Measurements from ENCODE around the gene SCN5A.

Gene SCN5A

DNA sequence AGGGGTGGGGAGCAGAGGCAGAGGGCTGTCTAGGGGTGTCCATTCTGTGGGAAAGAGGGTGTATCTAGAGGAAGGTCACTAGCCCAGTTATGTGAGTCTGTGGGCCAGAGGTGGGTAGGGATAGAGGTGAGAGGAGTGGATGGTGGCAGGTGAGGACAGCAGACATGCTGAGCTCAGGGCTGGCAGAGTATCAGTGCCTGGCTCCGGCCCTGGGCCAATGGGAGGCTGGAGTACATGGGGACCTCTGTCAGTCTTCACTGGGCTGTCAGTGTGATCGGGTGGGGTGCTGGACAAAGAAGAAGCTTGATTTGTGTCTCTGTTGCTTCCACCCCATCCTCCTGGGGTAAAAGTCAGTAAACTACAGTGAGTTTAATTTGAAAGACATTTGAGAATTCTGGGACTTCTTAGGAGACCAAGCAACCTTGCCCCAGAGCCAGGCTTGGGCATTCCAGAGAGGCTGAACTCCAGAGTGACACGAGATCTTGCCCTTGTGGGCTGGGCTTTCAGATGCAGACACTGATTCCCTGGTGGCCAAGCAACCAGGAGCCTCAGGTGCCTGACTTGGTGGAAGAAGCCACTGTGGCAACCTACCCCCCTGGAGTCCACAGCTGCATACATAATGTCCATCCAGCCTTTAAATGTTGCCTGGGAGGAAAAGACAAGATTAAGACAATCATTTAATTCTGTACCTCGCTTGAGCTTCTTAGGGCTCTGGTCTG lies 92.7 kb downstream of the SCN5A start:
- no peak for DNase-seq

DNA sequence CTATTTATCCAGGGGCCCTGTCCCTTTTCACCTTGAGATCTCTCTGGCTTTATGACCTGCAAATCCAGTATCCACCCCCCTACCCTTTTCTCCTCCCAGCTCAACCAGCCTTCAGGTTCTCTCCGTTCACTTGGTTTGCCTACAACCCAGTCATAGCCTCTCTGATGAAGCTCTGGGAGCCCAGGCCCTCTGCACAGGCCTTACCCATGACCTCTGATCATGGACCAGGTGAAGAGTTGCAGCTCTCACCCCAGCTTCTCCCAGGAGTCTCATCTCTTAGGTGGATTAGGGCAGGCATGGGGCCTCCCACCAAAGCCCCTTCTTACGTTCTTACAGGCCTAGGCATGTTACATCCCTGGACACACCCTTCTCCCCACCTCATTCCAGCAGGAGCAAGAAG lies 93.6 kb downstream of the SCN5A start:
- no peak for DNase-seq

DNA sequence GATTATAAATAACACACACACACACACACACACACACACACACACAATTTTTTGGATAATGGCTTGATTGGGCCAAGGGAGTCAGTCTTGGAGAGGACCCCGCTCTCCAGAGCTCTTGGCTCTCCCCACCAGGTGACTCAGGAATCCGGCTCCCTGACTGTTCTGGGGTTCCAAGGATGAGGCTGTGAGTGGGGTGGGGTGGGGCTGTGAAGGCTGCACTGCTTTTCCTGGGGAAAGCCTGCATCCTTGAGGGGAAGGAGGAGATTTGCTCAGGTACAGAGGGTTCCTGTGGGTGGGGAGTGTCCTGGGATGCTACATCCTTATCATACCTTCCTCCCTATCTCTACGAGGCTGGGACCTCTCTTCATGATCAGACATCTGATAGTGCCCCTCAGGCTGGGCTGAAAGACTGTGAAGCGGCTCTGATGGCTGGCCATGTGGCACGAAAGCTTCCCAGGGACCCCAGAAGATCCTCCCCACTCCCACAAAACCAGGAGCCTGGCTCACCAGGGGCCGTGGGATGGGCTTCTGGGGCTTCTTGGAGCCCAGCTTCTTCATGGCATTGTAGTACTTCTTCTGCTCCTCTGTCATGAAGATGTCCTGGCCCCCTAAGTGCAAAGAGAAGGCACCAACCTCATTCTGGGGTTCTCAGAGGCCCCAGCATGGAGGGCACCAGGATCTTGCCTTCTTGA lies 94.2 kb downstream of the SCN5A start:
- DNase-seq: no peak

DNA sequence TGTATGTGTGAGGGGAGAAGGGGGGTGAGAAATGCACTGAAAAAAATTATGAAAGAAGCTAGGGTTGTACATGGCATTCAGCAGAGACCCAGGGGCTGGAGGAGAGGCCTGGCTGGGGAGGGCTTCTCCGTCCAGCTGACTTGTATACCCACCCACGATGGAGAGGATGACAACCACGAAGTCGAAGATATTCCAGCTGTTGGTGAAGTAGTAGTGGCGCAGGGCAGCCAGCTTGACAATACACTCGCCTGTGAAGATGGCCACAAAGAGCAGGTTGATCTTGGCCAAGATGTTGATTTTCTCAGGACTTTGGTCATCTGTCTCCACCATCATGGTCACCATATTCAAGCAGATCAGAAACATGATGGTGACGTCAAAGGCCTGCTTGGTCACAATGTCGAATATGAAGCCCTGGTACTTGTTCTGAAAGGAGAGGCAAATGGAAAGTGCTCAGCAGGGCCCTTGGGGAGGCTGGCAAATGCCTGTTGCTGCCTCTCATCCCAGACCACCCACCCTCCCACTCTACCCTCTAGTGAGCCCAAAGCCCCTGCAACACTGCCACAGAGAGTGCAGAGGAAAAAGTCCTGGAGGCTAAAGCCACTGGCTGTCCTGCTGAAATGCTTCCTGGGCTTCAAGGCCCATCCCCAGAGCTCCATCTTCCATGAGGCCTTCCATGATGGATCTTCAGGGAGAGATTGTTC lies 95.2 kb downstream of the SCN5A start:
- DNase-seq: no peak

DNA sequence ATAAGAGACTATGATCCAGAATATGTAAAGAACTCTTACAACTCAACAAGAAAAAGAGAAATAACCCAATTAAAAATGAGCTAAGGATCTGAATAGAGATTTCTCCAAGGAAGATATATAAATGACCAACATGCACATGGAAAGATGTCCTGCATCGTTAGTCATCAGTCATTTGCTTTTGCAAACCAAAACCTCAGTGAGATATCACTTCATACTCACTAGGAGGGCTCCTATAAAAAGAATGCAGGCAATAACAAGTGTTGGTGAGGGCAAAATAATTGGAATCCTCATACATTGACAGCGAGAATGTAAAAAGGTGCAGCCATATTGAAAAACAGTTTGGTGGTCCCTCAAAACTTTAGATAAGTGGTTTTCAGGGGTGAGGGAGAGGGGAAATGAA lies 96.4 kb downstream of the SCN5A start:
- DNase-seq: no peak

DNA sequence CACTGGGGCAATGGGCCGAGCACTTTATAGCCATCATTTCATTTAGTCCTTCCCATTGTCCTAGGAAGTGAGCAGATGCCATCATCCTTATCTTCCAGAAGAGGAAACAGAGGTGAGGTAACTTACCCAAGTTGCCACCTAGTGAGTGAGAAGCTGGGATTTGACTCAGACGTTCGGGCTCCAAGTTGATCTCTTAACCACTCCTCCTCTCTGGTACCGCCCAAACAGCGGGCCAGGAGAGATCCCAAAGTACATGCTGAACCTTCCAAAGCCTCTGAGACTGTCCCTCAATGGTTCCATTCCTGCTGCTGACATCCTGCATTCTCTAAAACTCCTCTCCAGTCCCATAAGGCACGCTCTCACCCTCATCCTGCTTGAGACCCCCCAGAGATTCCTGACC lies 97.1 kb downstream of the SCN5A start:
- DNase-seq: no peak

DNA sequence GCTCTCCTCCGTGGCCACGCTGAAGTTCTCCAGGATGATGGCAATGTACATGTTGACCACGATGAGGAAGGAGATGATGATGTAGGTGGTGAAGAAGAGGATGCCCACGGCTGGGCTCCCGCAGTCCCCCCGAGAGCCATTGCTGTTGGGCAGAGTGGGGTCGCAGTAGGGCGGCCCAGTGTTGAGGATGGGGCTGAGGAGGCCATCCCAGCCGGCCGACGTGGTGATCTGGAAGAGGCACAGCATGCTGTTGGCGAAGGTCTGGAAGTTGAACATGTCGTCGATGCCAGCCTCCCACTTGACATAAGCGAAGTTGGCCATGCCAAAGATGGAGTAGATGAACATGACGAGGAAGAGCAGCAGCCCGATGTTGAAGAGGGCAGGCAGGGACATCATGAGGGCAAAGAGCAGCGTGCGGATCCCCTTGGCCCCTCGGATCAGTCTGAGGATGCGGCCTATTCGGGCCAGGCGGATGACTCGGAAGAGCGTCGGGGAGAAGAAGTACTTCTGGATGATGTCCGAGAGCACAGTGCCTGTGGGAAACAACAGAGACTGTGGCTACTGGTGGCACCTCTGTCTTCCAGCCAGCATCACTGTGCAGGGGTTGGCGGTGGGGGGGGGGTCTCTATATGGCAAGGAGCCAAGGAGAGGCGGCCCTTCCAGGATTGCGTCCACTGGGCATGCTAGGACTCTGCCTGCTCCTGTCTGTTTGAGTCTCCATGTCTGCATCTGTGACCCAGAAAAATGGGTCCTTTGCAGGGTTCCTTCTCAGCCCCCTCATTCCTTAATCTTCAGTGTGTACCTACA lies 98.3 kb downstream of the SCN5A start:
- DNase-seq: no peak

DNA sequence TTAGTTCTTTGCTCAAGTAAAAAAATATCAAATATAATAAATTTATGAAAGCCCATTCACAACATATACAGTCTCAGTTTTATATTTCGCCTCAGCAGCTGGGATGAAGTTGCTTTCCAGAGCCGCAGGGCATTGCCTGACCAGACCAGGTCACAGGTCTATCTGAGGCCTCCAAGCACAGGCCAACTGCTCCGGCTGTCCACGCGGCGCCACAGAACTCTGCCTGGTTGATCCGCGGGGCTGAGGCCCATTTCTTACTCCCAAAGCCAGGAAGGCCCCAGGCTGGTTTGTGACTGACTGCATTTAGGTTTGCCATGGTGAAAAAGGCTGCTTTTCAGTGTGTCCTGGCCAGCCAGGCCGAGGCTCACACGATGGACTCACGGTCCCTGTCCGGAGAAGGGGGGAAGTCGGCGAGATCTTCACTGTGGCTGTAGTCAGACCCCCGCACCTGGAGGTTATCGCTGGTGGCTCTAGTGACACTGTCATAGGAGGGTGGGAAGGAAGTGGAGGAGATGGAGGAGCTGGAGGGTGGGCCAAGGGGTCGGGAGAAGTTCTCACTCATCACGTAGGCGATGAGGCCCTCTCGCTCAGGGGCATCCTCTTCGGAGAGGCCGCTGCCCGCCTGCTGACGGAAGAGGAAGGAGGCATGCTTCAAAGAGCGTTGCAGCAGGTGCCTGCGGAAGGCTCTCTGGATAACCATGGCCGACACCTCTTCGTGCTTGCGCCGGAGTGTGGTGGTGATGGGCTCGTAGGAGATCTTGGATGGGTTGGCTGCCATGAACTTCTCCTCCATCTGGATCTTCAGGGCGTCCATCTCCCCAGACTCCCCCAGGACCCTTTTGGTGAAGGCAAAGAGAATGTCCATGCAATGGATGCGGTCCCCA lies 99.3 kb downstream of the SCN5A start:
- DNase-seq: no peak

DNA sequence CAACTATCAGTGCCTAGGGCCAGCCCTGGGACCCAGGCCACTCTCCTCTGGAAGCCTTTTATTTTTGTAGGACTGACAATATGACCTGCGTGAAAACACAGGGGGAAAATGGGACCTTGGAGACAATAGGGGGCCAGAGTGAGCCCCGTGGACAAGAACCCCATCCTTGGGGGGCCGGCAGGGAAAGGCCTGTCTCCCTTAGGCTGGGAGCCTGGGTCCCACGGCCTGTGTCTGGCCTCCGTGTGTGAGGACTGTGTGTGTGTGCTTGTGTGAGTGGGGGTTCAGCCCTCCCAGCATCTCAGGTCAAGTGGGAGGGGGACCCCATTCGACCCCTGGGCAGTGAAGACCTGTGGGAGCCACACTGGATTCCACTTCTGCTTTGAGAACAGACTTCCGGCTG lies 100.0 kb downstream of the SCN5A start:
- DNase-seq: no peak

DNA sequence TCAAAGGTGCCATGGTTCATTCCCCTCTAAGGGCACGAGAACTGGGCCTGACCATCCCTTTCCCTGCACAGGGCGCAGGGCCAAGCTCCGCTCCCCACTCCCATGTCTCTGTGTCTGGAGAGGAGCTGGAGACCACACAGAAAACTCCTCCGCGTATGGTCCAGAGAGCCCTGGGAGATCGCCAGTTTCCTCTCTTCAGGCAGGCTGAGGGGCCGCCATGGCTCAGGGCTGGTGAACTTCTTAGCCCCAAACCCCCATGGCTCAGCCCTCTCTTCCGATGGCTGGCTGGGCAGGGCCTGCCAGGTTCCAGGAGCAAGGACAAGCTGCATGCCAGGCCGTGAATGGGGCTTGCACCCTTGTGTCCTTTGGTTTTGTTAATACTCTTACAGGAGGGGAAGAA lies 100.4 kb downstream of the SCN5A start:
- no peak for DNase-seq

DNA sequence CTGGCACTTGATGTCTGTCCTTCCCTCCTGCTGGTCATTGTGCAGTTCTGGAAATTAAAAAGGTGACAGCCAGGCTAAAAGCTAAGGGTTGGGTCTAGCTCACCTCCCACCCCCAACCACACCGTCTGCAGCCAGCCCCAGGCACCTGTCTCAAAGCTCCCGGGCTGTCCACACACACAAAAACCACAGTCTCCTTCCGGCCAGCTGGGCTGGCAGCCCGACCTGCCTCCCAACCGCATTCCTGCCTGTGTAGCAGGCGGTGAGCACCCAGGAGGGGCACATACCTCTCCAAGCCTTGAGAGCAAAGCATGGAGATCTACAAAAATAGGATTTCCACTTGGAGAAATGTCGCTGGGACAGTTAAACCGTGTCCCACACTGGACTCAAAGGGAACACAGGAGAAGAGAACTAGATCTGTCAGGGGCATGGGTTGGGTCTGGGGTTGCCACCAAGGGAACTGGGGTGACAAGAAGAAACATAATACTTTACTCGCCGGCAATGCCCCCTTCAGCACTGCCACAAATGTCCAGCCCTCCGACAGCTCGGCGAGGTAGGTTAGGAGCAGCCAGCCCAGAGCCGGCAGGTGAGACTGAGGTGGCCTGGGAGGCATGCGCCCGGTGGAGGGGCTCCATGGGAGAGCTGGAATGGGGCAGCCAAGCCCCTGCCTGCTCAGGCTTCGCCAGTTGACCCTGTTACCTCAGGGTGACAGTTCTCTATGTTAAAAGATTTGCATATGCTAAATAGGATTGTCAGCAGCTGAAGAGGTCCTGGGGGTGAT lies 101.1 kb downstream of the SCN5A start:
- DNase-seq: no peak

DNA sequence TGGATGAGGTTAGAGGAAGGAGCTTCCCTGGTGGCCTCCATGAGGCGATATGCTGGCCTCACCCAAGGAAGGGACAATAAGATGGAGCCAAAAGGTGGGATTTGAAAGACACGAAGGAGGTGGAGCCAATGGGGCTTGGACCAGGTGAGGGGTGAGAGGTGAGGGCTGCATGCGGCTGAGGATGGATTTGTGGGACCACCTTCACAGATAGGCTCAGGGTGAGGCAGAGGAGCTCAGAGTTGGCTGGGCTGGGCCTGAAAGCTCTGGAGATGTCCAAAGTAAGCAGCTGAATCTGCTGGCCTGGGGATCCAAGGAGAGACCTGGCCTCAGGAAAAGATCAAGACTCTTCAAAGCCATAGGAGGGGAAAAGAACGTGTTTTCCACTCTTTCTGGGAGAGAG lies 103.5 kb downstream of the SCN5A start:
- no peak for DNase-seq

DNA sequence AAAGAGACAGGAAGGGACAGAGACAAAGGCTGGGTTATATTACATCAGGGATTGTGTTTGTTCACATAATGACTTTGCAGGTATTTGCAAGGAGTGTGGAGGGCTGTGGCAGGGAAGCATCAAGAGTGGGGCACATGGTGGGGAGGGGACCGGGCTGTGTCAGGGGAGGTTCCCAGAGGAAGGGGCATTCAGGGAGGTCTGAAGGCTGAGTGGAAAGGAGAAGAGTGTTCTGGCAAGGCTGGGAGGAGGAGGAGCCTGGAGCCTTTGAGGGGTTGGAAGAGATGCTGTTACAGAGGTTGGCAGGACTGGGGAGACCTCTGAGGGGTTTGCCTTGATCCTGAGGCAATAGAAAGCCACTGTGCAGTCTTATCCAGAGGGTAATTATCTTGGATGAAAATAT lies 103.9 kb downstream of the SCN5A start:
- DNase-seq: no peak

DNA sequence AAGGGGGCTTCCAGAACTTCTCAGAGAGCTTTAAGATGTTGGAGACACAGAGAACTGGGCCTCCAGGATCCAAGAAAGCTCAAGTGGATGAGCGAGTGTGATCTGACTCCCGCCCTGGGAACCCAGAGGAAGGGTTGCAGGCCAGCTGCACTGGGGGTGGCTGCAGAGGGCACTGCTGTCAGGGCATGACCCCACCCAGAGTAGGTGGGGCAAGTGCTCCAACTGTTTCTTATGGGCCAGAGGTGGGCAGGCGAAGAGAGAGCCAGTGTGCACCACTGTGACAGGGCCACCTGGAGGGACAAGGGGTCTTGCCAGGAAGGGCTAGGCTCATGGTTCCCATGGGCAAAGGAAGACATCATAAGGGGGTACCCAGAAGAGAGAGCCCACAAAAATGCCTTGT lies 104.6 kb downstream of the SCN5A start:
- DNase-seq: no peak

DNA sequence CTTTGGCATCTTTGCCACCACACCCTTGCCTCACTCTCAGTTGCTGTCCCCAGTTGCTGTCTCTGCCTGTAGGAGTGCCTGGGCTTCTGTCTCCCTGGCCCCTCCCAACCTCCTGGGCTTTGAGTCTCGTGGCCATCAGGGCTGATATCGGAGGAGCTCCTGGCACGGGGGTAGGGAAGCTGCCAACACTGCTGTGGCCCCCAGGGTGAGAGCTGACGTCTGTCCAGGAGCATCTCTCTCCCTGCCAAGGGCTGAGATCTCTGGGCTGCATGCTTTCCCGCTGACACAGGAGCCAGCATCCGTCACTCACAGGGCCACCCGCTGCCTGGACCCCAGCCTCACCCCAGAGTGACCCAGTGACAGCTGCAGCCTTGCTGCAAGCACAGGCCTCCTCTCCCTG lies 105.9 kb downstream of the SCN5A start:
- no peak for DNase-seq

DNA sequence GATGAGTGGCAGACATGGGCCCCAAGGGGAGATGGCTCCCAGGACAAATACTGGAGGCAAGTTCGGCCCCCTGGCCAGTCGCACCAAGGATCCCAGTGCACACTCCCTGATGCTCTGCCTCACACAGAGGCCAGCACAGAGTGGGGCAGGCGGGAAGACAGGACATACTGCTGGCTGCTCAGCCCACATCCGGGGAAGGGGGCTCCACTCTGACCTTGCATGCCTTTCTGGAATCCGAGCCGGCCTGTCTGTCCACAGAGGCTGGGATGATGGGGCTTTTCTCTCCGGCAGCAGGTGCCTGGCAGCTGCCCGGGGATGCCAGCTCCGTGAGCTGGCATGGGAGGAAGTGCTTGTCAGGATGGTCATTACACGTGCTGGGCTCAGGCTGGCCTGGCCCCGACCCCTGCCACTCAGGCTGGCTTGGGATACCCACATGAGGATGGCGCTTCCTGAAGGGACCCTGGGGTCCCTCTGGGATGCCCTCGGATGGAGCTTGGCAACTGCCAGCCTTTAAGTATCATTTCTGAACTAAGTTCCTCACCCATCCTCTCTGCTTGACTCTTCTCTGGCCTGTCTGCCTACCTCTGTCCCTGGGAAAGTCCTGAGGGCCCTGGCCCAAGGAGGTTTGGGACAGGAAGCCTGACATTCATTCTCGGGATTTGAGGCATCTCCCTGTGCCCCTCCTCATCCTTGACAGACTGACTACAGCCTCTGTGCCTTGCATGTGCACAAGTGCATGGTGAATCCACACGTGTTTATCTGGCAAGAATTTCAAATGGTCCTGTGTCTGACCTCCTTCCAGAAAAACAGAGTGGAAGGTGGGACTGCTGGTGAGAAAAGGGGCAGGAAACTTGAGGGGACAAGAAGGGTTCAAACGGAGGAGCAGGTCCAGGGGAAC lies 106.8 kb downstream of the SCN5A start:
- no peak for DNase-seq

DNA sequence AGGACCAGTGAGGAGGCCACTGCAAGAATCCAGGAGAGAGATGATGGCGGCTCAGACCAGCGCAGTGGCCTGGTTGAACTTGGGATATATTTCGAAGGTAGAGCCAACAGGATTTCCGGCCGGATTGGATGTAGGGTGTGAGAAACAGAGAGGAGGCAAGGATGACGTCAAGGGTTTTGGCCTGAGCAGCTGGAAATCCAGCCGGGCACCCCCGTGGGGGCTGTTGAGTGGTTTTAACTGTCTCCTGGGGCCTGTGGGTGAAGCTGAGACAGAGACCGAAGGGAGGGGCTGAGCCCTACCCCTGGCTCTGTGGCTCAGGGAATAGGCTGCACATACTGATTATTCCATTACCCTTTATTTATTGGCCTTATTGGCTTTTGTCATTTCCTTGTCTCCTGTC lies 107.7 kb downstream of the SCN5A start:
- DNase-seq: no peak

DNA sequence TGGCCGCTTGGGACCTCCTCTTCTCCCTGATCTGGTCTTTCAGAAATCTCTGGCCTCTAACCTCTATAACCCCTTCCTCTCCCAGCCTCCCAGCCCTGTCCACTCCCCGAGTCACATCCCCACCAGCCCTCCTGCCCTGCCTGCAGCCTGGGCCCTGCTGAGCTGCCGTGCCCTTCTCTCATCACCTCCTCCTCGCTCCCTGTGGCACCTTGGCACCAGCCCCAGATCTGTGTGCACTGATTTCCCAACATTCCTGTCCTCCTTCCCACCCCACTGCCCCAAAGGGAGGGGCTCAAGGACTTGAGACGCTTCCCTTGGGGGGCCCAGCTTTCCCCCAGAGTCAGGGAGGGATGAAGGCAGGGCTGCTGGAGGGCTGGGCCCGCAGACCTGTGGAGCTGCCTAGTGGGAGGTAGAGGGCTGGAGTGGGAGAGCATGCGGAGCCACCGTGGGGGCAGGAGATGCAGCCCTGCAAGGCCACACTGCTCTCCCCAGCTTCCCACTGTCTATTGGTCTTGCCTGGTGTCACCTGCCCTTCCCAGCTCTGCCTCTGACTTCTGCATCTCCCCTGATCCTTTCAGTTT lies 110.6 kb downstream of the SCN5A start:
- no peak for DNase-seq

DNA sequence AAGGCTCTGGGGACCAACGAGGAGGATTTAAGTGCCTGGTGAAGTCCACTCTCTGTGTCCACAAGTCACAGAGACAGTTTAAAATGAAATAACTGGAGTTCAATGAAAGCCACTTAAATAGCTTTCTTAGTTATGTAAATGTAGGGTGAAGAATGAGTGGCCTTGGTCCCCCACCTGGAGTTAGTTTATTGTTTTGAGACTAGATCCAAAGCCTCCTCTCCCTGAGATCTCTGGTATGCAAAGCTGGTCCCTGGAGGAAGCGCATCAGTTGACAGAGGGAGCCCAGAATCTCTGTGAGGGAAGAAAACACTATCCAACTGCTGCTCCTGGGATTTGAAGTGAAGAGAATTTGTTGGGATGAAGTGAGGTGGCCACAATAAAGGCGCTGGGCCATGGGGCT lies 112.8 kb downstream of the SCN5A start:
- no peak for DNase-seq

DNA sequence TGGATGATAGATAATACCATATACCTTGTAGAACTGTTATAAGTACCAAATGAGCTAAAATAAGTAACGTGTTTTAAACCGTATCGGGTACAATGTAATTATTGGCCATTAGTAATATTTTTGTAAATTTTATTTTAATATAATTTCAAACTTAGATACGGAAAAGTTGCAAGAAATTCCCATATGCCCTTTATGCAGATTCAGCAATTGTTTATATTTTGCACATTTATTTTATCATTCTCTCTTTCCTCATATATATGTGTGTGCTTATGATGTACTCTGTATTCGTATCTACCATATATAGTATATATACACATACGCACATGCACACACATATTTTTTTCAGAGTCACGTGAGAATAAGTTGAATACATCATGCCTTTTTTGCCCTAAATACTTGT lies 114.9 kb downstream of the SCN5A start:
- no peak for DNase-seq
